Measurements from ENCODE around the gene AMOTL2. TPM values are rescaled to one million over a fixed set of nuclear protein-coding genes. Genes with fewer than 3 reads are reported as not detected.

The AMOTL2 gene
- total and polyA plus RNA-seq, 2 experiments from 2014 or later: 17.9 to 102 TPM

- H3K27ac ChIP-seq (ENCODE audit: low read depth): no peak overlapping the region
- no peak for TF ChIP-seq ZNF462 (CRISPR knock-in tag; IDR thresholded peaks at IDR 0.05)
- Mint-ChIP-seq H3K4me3 (no peak overlapping the region), H3K9me3 (no peaks in the 10 kb centered on the region), H3K36me3 (ENCODE audit: low read depth) (no peaks in the 10 kb centered on the region), H3K4me1 (peaks cover 20% of the 10 kb centered on the region), H3K27ac (no peak overlapping the region), H3K27me3 (ENCODE audit: insufficient read depth, low read depth, poor library complexity) (peaks cover 8% of the 10 kb centered on the region)
- DNase-seq (ENCODE audit: low spot score) (no peak), ATAC-seq (no peak)
- no peak overlapping the region for H3K4me2 ChIP-seq
- H3K4me3 ChIP-seq: no peak overlapping the region
- no peaks in the 10 kb centered on the region for H3K36me3 ChIP-seq (ENCODE audit: insufficient read depth)
- H3F3A ChIP-seq (replicated peaks; ENCODE audit: low read depth): no peaks in the 10 kb centered on the region
- H3K4me1 ChIP-seq (ENCODE audit: insufficient read depth): peaks cover 11% of the 10 kb centered on the region; the same call in 1 of the 2 replicates
- no peaks in the 10 kb centered on the region for H3K79me2 ChIP-seq (replicated peaks; ENCODE audit: insufficient read depth)
- H4K20me1 ChIP-seq (replicated peaks; ENCODE audit: insufficient read depth): no peaks in the 10 kb centered on the region
- H3K27me3 ChIP-seq (ENCODE audit: insufficient read depth): peaks cover 15% of the 10 kb centered on the region
- H2AFZ ChIP-seq: no peak overlapping the region; the same call in 1 of the 2 replicates
- H3K9me2 ChIP-seq (ENCODE audit: insufficient read depth): no peaks in the 10 kb centered on the region
These were observed 66.8 kb downstream of the AMOTL2 start for GRCh38 chr3:134307425-134307824.

DNA sequence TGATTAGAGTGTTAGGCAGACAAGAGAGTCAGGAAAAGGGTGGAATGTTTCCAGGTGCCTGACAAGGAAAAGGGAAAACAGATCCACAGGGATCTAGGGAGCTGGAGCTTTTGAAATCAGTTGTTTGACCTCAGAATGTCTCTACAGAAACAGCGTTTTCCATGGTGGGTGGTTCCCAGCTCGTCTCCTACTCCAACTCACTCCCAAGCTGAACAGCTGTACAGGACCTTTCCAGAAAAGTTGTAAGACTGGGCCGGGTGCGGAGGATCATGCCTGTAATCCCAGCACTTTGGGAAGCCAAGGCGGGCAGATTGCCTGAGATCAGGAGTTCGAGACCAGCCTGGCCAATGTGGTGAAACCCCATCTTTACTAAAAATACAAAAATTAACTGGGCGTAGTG lies 67.9 kb downstream of the AMOTL2 start:
- Histone ChIP-seq H4K20me1 (replicated peaks; ENCODE audit: insufficient read depth) (no peaks in the 10 kb centered on the region), H3K79me2 (replicated peaks; ENCODE audit: insufficient read depth) (no peaks in the 10 kb centered on the region), H3K4me3 (no peak overlapping the region), H3K4me1 (ENCODE audit: insufficient read depth) (peaks cover 9% of the 10 kb centered on the region; the same call in 1 of the 2 replicates), H3K27me3 (ENCODE audit: insufficient read depth) (peaks cover 4% of the 10 kb centered on the region; the same call in 1 of the 2 replicates), H3F3A (replicated peaks; ENCODE audit: low read depth) (no peaks in the 10 kb centered on the region), H3K27ac (ENCODE audit: low read depth) (no peak overlapping the region), H2AFZ (no peak overlapping the region), H3K4me2 (no peak overlapping the region), H3K36me3 (ENCODE audit: insufficient read depth) (no peaks in the 10 kb centered on the region), H3K9me2 (ENCODE audit: insufficient read depth) (no peaks in the 10 kb centered on the region)
- Mint-ChIP-seq H3K4me1 (peaks cover 19% of the 10 kb centered on the region), H3K27me3 (ENCODE audit: insufficient read depth, low read depth, poor library complexity) (peaks cover 1% of the 10 kb centered on the region), H3K9me3 (no peaks in the 10 kb centered on the region), H3K4me3 (no peak overlapping the region), H3K36me3 (ENCODE audit: low read depth) (no peaks in the 10 kb centered on the region), H3K27ac (no peak overlapping the region)
- DNase-seq (ENCODE audit: low spot score): no peak
- ATAC-seq: no peak
- TF ChIP-seq CTCF (conservative IDR thresholded peaks at IDR 0.05; ENCODE audit: low read depth in 2 of 2) (no peak), POLR2AphosphoS5 (IDR thresholded peaks at IDR 0.05; ENCODE audit: low read depth) (no peak), JUNB (IDR thresholded peaks at IDR 0.05; ENCODE audit: unreplicated experiment) (no peak), EZH2phosphoT487 (IDR thresholded peaks at IDR 0.05; ENCODE audit: unreplicated experiment) (no peak)
